Measurements from ENCODE around the gene GSDMA. TPM values are rescaled to one million over a fixed set of nuclear protein-coding genes. Genes with fewer than 3 reads are reported as not detected.
A peak's percentile ranks its signal among the peaks of the same experiment; 100 is the strongest.

Gene GSDMA
- total RNA-seq (2021) (0.35 and 0.55 TPM in 2 replicates), Bru-seq, nascent RNA (not detected), BruChase-seq, experiment 1, labeled RNA remaining after a 2-hour chase (percentile 3 among the genes with signal in this experiment), BruChase-seq, experiment 2, labeled RNA remaining after a 6-hour chase (percentile 6 among the genes with signal in this experiment)
- long read RNA-seq = 0 reads

- H3K9me3 ChIP-seq (ENCODE audit: insufficient read depth, low read depth) = no peaks in the 10 kb centered on the region
- BruUV-seq (replicated peaks) = no TSS peak
- POLR2A ChIA-PET (ENCODE audit: unreplicated experiment) = no interaction called here
- H3F3A ChIP-seq (ENCODE audit: insufficient read depth, low read depth) = peaks cover 15% of the 10 kb centered on the region
- H3K27me3 ChIP-seq (ENCODE audit: insufficient read depth, low read depth) = no peaks in the 10 kb centered on the region
- H3K36me3 ChIP-seq (ENCODE audit: low read depth) = no peaks in the 10 kb centered on the region
- H3K27ac ChIP-seq = no peak within 1 kb of the TSS
- no peak within 1 kb of the TSS for H2AFZ ChIP-seq
- H3K4me2 ChIP-seq = no peak within 1 kb of the TSS
- DNase-seq = no peak
- H4K20me1 ChIP-seq (ENCODE audit: insufficient read depth) = no peaks in the 10 kb centered on the region
- no peaks in the 10 kb centered on the region for H3K79me2 ChIP-seq (ENCODE audit: low read depth)
- TF ChIP-seq CTCF (conservative IDR thresholded peaks at IDR 0.05) (no peak), EZH2 (IDR thresholded peaks at IDR 0.05; ENCODE audit: low read depth) (no peak)
- intact Hi-C loops (cut with micrococcal nuclease; ENCODE audit: unreplicated experiment) = no loop called here
- no peak within 1 kb of the TSS for H3K4me3 ChIP-seq
- H3K4me1 ChIP-seq (replicated peaks; ENCODE audit: insufficient read depth) = peaks cover 11% of the 10 kb centered on the region
- CTCF ChIA-PET = interaction anchor here (0.7 kb wide), 2 partner anchors 24 to 36 kb away, joined by 3 to 5 read pairs; no protein-coding TSS in a partner anchor
- H3K9me2 ChIP-seq (ENCODE audit: insufficient read depth) = no peaks in the 10 kb centered on the region
Measured at GRCh38 chr17:39962642-39963220, at the start of gene GSDMA. TSS of gene GSDMA (plus strand) at chr17:39963004. CDS start at chr17:39965688, 2,684 bp downstream.

- H3K27me3 ChIP-seq (ENCODE audit: insufficient read depth, low read depth) = no peaks in the 10 kb centered on the region
- CTCF ChIA-PET = no interaction called here
Measured at GRCh38 chr17:39913989-39914388, 48.8 kb upstream of the GSDMA start.

GRCh38 chr17:39915559-39915958, 47.2 kb upstream of the GSDMA start:
- intact Hi-C loops (cut with micrococcal nuclease; ENCODE audit: unreplicated experiment) = no loop called here
- DNase-seq = no peak
- Histone ChIP-seq H3K27me3 (ENCODE audit: insufficient read depth, low read depth) (no peaks in the 10 kb centered on the region), H3K27ac (no peak overlapping the region), H3K36me3 (ENCODE audit: low read depth) (no peaks in the 10 kb centered on the region), H3K79me2 (ENCODE audit: low read depth) (no peaks in the 10 kb centered on the region), H3K9me2 (ENCODE audit: insufficient read depth) (no peaks in the 10 kb centered on the region), H2AFZ (no peak overlapping the region), H4K20me1 (ENCODE audit: insufficient read depth) (no peaks in the 10 kb centered on the region), H3F3A (ENCODE audit: insufficient read depth, low read depth) (no peaks in the 10 kb centered on the region), H3K4me3 (no peak overlapping the region), H3K9me3 (ENCODE audit: insufficient read depth, low read depth) (no peaks in the 10 kb centered on the region), H3K4me1 (replicated peaks; ENCODE audit: insufficient read depth) (no peaks in the 10 kb centered on the region), H3K4me2 (no peak overlapping the region)
- TF ChIP-seq EZH2 (IDR thresholded peaks at IDR 0.05; ENCODE audit: low read depth) (no peak), CTCF (conservative IDR thresholded peaks at IDR 0.05) (no peak)
- CTCF ChIA-PET = no interaction called here
- POLR2A ChIA-PET (ENCODE audit: unreplicated experiment) = no interaction called here
- no TSS peak for BruUV-seq (replicated peaks)

More at GRCh38 chr17:39913989-39914388, 48.8 kb upstream of the GSDMA start:
- no peak for TF ChIP-seq EZH2 (IDR thresholded peaks at IDR 0.05; ENCODE audit: low read depth)
- no peak for TF ChIP-seq CTCF (conservative IDR thresholded peaks at IDR 0.05)
- no peaks in the 10 kb centered on the region for H3K36me3 ChIP-seq (ENCODE audit: low read depth)
- no peaks in the 10 kb centered on the region for H3K9me3 ChIP-seq (ENCODE audit: insufficient read depth, low read depth)
- H3F3A ChIP-seq (ENCODE audit: insufficient read depth, low read depth) = no peaks in the 10 kb centered on the region
- no peaks in the 10 kb centered on the region for H3K4me1 ChIP-seq (replicated peaks; ENCODE audit: insufficient read depth)
- no peak overlapping the region for H2AFZ ChIP-seq
- H4K20me1 ChIP-seq (ENCODE audit: insufficient read depth) = no peaks in the 10 kb centered on the region
- BruUV-seq (replicated peaks) = no TSS peak
- intact Hi-C loops (cut with micrococcal nuclease; ENCODE audit: unreplicated experiment) = no loop called here
- POLR2A ChIA-PET (ENCODE audit: unreplicated experiment) = no interaction called here
- no peak overlapping the region for H3K4me2 ChIP-seq
- no peaks in the 10 kb centered on the region for H3K79me2 ChIP-seq (ENCODE audit: low read depth)
- no peaks in the 10 kb centered on the region for H3K9me2 ChIP-seq (ENCODE audit: insufficient read depth)
- H3K27ac ChIP-seq = no peak overlapping the region
- no peak for DNase-seq
- H3K4me3 ChIP-seq = no peak overlapping the region

All from PC-9 (cell line).